Lung (tissue), 12 donors: Measurements from ENCODE around the gene COL9A2. TPM values are rescaled to one million over a fixed set of nuclear protein-coding genes. Genes with fewer than 3 reads are reported as not detected.
A peak's percentile ranks its signal among the peaks of the same experiment; 100 is the strongest.

Experiments
- ATAC-seq: fragments of 200-7000 bp; cut with Tn5 transposase; one replicate; pipeline ENCODE4 v1.9.1; 2020; ENCODE audit warnings: moderate number of reproducible peaks; ENCODE audit not compliant: insufficient read depth, low FRiP score
- DNase-seq, 3 donors: peaks; one replicate each; pipeline ENCODE4 v3.0.0-alpha.2; 2013 to 2017
- H3K27ac ChIP-seq, 2 donors: one replicate each; pipeline ENCODE4 v1.5.1; 2013; ENCODE audit warnings: mild to moderate bottlenecking in 2 of 2, moderate library complexity in 2 of 2, control low read depth in 1 of 2, inconsistent platforms in 1 of 2, low read depth in 1 of 2, low read length in 1 of 2
- H3K27me3 ChIP-seq, 3 donors: one replicate each; pipeline ENCODE4 v1.5.1; 2013; ENCODE audit warnings: low read length in 2 of 3; ENCODE audit not compliant: control insufficient read depth in 3 of 3, insufficient read depth in 3 of 3
- H3K36me3 ChIP-seq, 4 donors: one replicate each; pipeline ENCODE4 v1.5.1; 2013; ENCODE audit warnings: low read length in 4 of 4, mild to moderate bottlenecking in 1 of 4, moderate library complexity in 1 of 4; ENCODE audit not compliant: control insufficient read depth in 4 of 4, insufficient read depth in 4 of 4
- H3K4me1 ChIP-seq, 5 donors: one replicate each; pipeline ENCODE4 v1.5.1; 2013; ENCODE audit warnings: low read length in 5 of 5, mild to moderate bottlenecking in 2 of 5, moderate library complexity in 1 of 5; ENCODE audit not compliant: control insufficient read depth in 5 of 5, insufficient read depth in 5 of 5
- H3K4me3 ChIP-seq: one replicate; pipeline ENCODE4 v1.5.1; 2013; ENCODE audit warnings: mild to moderate bottlenecking, control low read depth, moderate library complexity
- H3K9ac ChIP-seq, 2 donors: one replicate each; pipeline ENCODE4 v1.5.1; 2013; ENCODE audit warnings: low read length in 2 of 2, control low read depth in 1 of 2; ENCODE audit not compliant: insufficient read depth in 1 of 2
- H3K9me3 ChIP-seq, 4 donors: one replicate each; pipeline ENCODE4 v1.5.1; 2013; ENCODE audit warnings: low read length in 3 of 4, mild to moderate bottlenecking in 1 of 4, moderate library complexity in 1 of 4; ENCODE audit not compliant: control insufficient read depth in 4 of 4, insufficient read depth in 3 of 4
- CTCF ChIP-seq: IDR thresholded peaks from 2 replicates; pipeline ENCODE4 v1.5.1; 2012; ENCODE audit warnings: mild to moderate bottlenecking; ENCODE audit errors: control extremely low read depth, extremely low read depth
- WGBS, 2 donors: extraction: QIAGEN DNeasy Blood & Tissue Kit; methylation state at CpG; one replicate each; pipeline ENCODE4 v1.1.7; 2013; 5-methylcytosine and 5-hydroxymethylcytosine counted together
- polyA plus RNA-seq, 2 donors: library from polyadenylated mRNA; stranded (reverse); fragments of 200-250 nt; gene quantifications; one replicate each; pipeline ENCODE4 v1.2.1, GENCODE V29; 2013
- total RNA-seq, 2 donors: library from RNA; depleted of rRNA in 1 of 2; stranded (reverse); fragments of >200 nt in 1 of 2; gene quantifications; one replicate each; pipeline ENCODE4 v1.2.1, GENCODE V29; 2014 to 2021
- donor health status: control.
- donor health status: control.
- donor health status: Bipolar disorder and iron deficiency.
- donor health status: healthy.
- donor health status: DM: yes; HTN: yes; CAD: no.

Gene COL9A2
- total and polyA plus RNA-seq, 4 donors, result 3.7 to 16.0 (median 9.4) TPM

GRCh38 chr1:40307186-40307585 lies 9.9 kb downstream of the COL9A2 start:
- Histone ChIP-seq H3K27ac (no peak overlapping the region), H3K36me3 (no peaks in the 10 kb centered on the region), H3K4me3 (no peak overlapping the region), H3K9ac (no peak overlapping the region), H3K4me1 (peaks cover 0 to 22% (median 10%) of the 10 kb centered on the region in 5 donors), H3K27me3 (no peaks in the 10 kb centered on the region), H3K9me3 (peaks cover 0 to 4% (median 0%) of the 10 kb centered on the region in 4 donors)
- WGBS, 2 donors, result 83 to 92% methylated on average over 6 of the region's 6 CpGs
- no peak for ATAC-seq
- no peak for TF ChIP-seq CTCF
- no peak for DNase-seq

GRCh38 chr1:40306296-40306695 lies 10.8 kb downstream of the COL9A2 start:
- no peak for TF ChIP-seq CTCF
- peaks cover 0 to 22% (median 10%) of the 10 kb centered on the region in 5 donors for H3K4me1 ChIP-seq
- WGBS, 2 donors, result 77 to 88% methylated on average over 4 of the region's 4 CpGs
- DNase-seq, result peak; percentile 40 to 74 (median 70)
- peaks cover 0 to 4% (median 0%) of the 10 kb centered on the region in 4 donors for H3K9me3 ChIP-seq
- no peak overlapping the region for H3K27ac ChIP-seq
- peaks cover 0 to 2% (median 0%) of the 10 kb centered on the region in 4 donors for H3K36me3 ChIP-seq
- no peak overlapping the region for H3K9ac ChIP-seq
- H3K27me3 ChIP-seq, result no peaks in the 10 kb centered on the region
- H3K4me3 ChIP-seq, result no peak overlapping the region
- ATAC-seq, result no peak

GRCh38 chr1:40305871-40306270 lies 11.2 kb downstream of the COL9A2 start:
- TF ChIP-seq CTCF, result no peak
- ATAC-seq, result no peak
- Histone ChIP-seq H3K4me1 (peaks cover 0 to 22% (median 10%) of the 10 kb centered on the region in 5 donors), H3K4me3 (no peak overlapping the region), H3K9me3 (peaks cover 0 to 4% (median 0%) of the 10 kb centered on the region in 4 donors), H3K9ac (no peak overlapping the region), H3K27ac (no peak overlapping the region), H3K36me3 (peaks cover 0 to 3% (median 0%) of the 10 kb centered on the region in 4 donors), H3K27me3 (no peaks in the 10 kb centered on the region)
- DNase-seq, result peak in 1 of 3 donors; percentile 9
- WGBS, 2 donors, result 83 to 89% methylated on average over 2 of the region's 2 CpGs

- no peak overlapping the region for H3K27ac ChIP-seq
- no peak for TF ChIP-seq CTCF
- ATAC-seq, result no peak
- peaks cover 0 to 22% (median 10%) of the 10 kb centered on the region in 5 donors for H3K4me1 ChIP-seq
- H3K36me3 ChIP-seq, result peaks cover 0 to 3% (median 0%) of the 10 kb centered on the region in 4 donors
- no peak overlapping the region for H3K4me3 ChIP-seq
- 87 to 95% methylated on average over 5 of the region's 5 CpGs for WGBS, 2 donors
- no peak for DNase-seq
- peaks cover 0 to 4% (median 0%) of the 10 kb centered on the region in 4 donors for H3K9me3 ChIP-seq
- H3K27me3 ChIP-seq, result no peaks in the 10 kb centered on the region
- H3K9ac ChIP-seq, result no peak overlapping the region
Observed at GRCh38 chr1:40305451-40305850, 11.6 kb downstream of the COL9A2 start.
